ENCODE data around the gene IQGAP2.

Gene IQGAP2

GRCh38 chr5:76664079-76664478 is 261.0 kb downstream of the IQGAP2 start:
- TF ChIP-seq CTCF (conservative IDR thresholded peaks at IDR 0.05; ENCODE audit: low read length): no peak
- DNase-seq (ENCODE audit: low read depth): no peak
- H3K4me3 ChIP-seq (ENCODE audit: low read length): no peak overlapping the region

GRCh38 chr5:76667495-76667894 is 264.4 kb downstream of the IQGAP2 start:
- H3K4me3 ChIP-seq (ENCODE audit: low read length): no peak overlapping the region
- no peak for DNase-seq (ENCODE audit: low read depth)
- TF ChIP-seq CTCF (conservative IDR thresholded peaks at IDR 0.05; ENCODE audit: low read length): no peak

- no peak overlapping the region for H3K4me3 ChIP-seq (ENCODE audit: low read length)
- no peak for DNase-seq (ENCODE audit: low read depth)
- no peak for TF ChIP-seq CTCF (conservative IDR thresholded peaks at IDR 0.05; ENCODE audit: low read length)
Measured at GRCh38 chr5:76669245-76669644, 266.2 kb downstream of the IQGAP2 start.

- no peak for TF ChIP-seq CTCF (conservative IDR thresholded peaks at IDR 0.05; ENCODE audit: low read length)
- no peak for DNase-seq (ENCODE audit: low read depth)
- no peak overlapping the region for H3K4me3 ChIP-seq (ENCODE audit: low read length)
Measured at GRCh38 chr5:76670508-76670907, 267.4 kb downstream of the IQGAP2 start.

GRCh38 chr5:76672242-76672641 is 269.2 kb downstream of the IQGAP2 start:
- DNase-seq (ENCODE audit: low read depth): no peak
- H3K4me3 ChIP-seq (ENCODE audit: low read length): no peak overlapping the region
- no peak for TF ChIP-seq CTCF (conservative IDR thresholded peaks at IDR 0.05; ENCODE audit: low read length)

GRCh38 chr5:76673125-76673524 is 270.0 kb downstream of the IQGAP2 start:
- H3K4me3 ChIP-seq (ENCODE audit: low read length): no peak overlapping the region
- DNase-seq (ENCODE audit: low read depth): no peak
- no peak for TF ChIP-seq CTCF (conservative IDR thresholded peaks at IDR 0.05; ENCODE audit: low read length)

- TF ChIP-seq CTCF (conservative IDR thresholded peaks at IDR 0.05; ENCODE audit: low read length): no peak
- no peak for DNase-seq (ENCODE audit: low read depth)
- H3K4me3 ChIP-seq (ENCODE audit: low read length): no peak overlapping the region
Measured at GRCh38 chr5:76674330-76675066, 271.4 kb downstream of the IQGAP2 start.

Data from AG10803 (cell line).